Suppressor macrophage treated with lipopolysaccharide for 1 hour (primary cell): ENCODE measurements around the gene PHACTR3.

Experiments used
- DNase-seq, 3 donors: peaks; one replicate each; pipeline ENCODE4 v3.0.0-alpha.2; 2020 to 2022

Gene PHACTR3

DNA sequence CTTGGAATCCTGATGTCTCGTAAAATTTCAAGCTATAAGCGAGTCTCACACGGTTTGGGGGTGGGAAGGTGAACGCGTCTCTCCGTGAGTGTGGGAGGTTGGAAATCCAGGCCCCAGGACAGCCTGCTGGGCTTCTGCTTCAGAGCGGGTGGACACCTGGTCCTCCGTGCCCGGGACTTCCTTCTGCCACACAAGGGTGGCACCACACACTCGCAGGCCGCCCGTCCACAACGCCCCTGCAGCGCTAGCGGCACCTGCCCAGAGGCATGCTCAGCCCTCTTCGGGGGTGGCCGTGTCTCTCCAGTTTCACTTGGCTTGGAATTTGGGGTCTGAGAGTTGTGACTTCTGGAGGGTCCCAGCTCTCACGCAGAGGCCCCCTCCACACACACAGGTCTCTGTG, 151.9 kb downstream of the PHACTR3 start:
- no peak for DNase-seq

DNA sequence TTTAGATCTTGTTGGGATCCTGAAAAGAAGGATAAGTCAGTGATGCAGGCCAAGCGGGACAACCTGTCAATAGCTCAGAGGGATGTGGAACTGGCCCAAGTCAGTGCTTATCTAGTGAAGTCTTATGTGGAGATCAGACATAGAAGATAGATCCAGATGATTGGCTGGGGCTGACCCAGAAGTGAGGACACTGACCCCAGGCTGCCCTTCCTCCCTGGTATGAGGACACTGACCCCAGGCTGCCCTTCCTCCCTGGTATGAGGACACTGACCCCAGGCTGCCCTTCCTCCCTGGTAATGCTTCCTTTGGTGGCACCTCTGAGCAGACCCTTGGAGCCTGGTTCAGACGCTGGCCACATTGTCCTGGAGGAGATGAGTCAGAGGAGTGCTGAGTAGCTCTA, 159.7 kb downstream of the PHACTR3 start:
- DNase-seq = no peak

DNA sequence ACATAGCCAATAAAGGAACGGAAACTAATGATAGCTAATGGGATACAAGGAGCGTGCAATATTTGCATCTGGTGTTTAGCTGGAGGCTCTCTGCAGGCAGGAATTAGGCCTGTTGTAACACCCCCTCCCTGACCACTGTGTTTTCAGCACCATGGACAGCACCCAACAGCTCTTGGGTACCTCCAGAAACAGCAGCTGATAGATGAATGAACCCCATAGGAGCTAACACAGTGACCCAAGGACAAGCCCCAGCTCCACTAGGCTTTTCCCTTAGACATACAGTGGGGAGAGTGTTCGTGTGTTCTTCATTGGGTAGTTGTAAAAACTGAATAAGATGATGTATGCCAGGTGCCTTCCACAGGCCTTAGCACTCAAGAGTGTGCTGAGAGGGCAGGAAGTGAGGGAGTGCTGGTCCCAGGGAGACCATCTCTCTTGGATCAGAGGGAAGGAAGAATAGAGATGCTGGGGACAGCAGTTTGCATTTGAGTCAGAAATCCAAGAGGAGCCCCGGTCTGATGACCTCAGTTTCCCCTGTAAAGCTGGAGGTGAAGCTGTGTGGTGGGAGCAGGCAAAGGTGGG, 161.3 kb downstream of the PHACTR3 start:
- peak; percentile 26 to 65 (median 37) for DNase-seq

DNA sequence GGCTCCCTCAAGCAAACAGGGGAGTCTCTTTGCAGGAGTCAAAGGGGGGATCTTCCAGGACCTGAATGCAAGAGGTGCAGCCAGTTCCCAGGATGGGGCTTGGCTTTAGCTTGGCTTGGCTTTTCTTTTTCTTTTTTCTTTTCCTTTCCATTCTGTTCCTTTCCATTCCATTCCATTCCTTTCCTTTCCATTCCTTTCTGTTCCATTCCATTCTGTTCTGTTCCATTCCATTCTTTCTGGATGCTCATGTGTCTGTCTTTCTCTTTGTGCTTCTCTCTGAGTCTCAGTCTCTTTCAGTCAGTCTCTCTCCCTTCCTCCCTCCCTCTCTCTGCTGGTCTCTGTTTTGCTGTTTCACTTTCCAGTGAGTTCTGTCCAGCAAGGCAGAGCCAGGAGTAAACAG, 163.3 kb downstream of the PHACTR3 start:
- DNase-seq = no peak

DNA sequence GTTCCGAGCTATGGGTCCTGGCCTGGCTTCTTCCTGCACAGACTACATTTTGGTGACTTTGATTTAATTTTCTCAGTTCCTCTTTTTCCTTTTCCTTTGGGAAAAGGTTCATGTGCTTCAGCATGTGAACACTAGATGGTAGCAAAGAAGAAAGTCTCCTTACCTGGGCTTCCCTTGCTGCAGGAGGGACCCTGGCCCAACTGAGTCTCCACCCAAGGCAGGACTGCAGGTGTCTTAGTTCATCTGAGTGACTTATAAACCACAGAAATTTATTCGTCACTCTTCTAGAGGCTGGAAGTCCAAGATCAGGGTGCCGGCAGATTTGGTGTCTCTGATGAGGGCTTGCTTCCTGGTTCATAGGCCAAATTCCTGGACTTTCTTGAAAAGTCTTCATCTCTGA, 165.9 kb downstream of the PHACTR3 start:
- no peak for DNase-seq

DNA sequence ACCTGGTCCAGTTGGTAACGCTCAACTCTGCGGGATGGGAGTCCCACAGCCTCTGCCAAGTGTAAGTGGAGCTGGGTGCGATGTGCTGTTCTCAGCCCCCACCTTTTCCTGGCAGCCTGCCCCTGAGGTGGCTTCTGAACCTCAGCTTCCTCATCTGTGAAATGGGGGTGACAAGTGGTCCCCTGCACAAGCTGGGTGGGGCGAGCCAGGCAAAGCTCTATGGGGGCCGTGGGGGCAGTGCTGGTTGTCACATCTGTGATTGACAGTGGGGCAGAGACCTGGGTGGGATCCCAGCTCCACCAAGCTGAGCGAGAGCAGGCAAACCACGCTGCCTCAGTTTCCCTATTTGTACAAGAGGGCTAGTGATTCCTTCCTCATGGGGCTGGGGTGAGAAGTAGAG, 166.5 kb downstream of the PHACTR3 start:
- no peak for DNase-seq

DNA sequence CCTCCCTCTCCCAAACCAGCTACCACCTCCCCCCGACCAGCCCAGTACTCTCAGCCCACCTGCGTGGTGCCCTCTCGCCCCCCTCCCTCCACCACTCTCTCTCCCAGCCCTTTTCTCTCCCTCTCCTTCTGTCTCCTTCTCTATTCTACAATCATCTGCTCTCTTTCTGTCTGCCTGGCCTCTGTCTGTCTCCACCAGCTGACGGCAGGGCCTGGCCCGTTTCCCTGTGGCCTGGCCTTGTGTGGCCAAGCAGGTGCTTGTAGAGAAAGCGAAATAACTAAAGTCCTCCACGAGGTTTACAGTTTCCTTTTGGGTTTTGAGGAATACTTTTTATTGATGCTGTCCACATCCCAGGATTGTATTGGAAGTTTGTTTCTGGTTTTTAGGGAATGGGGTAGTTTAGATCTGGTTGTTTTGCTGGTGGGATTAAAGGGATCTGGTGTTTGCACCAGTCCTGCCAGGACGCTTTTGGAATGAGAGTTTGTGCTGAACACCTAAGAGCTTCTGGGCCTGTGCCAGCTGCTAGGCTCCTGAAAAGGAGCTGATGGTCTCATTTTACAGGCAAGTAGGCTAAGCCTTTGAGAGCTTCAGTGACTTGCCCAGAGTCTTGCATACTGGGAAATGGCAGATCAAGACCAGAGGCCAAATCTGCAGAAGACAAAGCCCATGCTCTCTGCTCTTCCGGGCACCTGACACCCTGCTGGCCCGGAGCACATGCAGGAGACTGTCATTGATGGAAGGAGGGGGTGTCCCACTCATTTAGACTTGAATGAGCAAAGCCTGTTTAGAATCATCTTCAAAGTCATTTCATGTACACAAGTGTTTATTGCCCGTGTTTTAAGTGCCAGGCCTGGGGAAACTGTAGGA, 167.4 kb downstream of the PHACTR3 start:
- DNase-seq = no peak

DNA sequence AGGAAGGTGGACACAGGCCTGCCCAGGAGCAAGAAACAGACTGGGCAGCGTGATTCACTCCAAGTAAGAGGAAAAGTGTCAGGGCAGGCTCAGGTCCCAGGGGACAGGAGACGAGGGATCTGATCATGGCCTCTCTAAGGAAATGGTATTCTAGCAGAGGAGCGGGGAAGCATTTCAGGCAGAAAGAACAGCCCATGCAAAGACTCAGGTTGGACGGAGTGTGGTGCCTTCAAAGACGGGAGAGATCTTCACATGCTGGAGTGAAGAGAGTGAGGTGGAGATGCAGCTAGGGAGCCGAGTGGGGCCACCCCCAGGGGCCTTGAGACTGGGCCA, 168.0 kb downstream of the PHACTR3 start:
- DNase-seq = no peak

DNA sequence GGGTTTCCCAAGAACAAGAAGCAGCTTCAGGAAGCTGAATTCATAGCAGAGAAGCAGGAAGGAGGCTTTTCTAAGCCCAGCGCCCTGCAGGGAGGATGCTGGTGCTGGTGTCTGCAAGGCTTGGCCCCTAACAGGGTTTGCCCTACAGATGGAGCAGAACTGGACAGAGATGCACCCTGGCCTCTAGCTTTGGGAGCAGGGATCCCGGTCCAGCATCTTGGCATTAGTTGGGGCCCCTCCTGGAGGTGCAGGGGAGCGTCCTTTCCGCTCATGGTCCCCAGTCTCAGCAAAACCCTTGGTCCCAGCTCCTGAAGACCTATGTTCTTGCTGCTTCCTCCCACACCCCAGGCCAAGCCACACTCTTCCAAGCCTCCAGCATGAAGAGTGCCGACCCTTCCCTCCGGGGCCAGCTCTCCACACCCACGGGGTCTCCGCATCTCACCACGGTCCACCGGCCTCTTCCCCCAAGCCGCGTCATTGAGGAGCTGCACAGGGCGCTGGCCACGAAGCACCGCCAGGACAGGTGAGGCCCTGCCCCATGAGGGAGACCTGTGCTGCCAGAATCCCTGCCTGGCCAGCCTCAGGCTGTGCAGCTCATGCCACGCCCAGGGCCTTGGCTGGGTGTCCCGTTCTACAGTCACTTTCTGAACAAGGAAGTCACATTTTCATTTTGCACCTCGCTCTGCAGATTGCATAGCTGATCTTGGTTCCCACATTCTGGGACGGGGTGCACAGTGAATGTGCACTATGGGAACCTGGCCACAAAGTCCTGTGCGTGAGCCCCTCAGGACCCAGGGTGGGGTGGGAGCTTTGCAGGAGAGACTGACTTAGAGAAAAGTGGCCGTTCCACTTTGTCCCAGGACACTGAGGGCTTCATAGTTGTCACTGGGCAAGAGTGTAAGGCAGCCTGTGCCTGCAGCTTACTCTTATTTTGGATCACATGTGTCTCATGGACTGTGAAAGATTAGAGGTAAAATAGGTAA, 168.9 kb downstream of the PHACTR3 start:
- DNase-seq = no peak

DNA sequence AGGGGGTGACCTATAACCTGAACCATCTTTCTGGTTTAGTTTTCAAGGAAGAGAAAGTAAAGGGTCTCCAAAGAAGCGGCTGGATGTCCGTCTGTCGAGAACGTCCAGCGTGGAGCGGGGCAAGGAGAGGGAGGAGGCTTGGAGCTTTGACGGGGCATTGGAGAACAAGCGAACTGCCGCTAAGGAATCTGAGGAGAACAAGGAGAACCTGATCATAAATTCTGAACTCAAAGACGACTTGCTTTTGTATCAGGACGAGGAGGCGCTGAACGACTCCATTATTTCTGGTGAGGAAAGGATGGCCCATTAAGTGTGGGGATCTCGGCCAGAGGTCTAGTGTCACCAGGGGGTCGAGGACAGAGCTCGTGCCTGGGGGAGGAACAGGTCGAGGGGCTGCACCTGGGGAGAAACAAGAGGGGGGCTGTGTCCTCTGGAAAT, 169.9 kb downstream of the PHACTR3 start:
- no peak for DNase-seq

DNA sequence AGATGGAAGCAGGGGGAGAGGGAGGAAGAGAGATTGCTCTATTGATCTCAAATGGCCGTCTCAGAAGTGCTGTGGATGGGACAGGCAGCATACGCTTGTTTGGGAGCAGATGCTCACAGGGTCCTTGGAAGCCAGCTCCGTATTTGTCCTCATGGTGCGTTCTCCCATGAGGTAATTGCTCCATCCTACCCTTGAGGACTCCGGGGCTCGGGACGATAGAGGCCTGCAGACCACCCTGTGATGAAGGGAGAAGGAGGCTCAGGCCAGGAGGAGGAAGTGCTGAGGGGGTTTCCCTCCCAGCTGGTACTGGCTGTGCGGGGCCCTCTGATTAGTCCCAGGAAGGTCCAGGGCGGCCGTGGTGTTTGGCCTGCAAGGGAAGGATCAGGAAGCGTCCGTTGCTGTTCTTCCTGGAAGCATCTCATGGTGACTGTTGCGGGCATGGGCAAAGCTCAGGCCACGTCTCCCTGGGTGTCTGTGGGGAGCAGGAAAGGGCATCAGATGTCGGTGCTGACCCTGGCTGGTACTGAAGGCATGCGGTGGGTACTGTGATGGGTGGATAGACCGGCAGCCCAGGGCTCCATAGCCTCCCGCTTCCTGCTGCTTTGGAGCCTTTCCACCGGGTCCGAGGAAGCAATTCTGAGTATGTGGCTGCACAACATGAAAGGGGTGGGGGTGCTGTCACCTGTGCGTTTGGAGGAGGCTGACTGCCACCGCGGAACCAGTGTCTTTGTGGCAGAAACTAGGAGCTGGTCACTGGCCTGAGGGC, 170.8 kb downstream of the PHACTR3 start:
- DNase-seq = peak in 1 of 3 donors; percentile 11

DNA sequence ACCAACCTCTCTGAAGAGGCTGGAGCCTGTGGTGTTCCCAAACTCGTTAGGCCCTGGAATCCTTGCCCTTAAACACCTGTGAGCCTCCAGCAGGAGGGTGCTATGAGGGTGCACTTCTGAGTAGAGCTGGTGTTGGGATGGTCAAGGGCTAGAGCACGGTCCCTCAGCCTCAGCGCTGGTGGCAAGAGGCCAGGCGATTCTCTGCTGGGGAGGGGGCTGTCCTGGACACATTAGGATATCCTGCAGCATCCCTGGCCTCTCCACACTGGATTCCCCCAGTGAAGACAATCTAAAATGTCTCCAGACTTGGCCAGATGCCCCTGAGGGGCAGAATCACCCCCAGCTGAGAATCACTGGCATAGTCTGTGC, 171.3 kb downstream of the PHACTR3 start:
- no peak for DNase-seq

DNA sequence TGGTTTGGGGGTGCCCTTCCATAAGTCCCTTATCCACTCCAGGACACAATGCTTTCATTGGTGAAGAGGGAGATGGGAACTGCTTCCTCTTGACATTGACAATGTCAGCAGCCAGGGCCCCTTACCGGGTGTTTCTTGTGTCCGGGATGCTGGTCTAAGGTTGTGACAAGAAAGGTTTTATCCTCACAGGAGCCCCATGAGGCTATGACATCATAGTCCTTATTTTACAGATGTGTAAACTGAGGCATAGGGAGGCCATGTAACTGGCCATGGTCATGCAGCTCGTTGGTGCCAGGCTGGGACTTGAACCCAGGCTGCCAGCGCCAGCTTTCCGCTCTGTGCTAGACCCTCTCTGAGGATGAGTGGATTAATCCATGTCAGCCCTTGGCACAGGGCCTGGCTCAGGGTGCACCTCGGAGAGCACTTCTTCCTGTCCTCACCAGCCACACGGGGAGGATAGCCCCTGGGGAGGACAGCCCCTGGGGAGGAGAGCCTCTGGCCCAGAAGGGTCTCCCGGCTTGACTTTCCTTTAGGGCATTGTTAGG, 171.8 kb downstream of the PHACTR3 start:
- DNase-seq = no peak

DNA sequence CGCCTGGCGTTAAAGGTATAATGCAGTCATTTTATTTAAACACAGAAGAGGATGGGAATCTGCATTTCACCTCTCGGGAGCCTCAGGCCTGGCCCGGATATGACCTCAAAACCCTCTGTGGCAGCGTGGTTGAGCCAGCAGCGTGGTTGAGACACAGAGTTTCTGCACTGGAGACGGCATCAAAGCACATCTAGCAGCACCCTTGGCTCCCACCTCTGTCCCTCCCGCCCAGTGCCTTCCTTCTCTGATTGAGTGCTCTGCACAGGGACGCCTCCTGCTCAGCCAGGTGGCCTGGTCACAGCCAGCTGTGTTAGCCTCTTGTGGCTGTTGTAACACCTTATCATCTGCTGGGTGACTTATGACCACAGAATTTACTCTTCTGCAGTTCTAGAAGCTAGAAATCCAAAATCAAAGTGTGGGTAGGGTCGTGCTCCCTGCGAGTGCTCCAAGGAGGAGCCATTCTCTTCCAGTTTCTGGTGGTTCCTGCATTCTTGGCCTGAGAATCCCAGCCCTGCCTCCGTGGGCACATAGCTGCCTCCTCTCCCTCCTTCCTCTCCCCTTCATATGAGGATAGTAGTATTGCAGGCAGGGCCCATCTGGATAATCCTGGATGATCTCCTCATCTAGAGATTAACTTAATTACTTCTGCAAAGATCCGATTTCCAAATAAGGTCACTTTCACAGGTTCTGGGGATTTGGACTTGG, 172.4 kb downstream of the PHACTR3 start:
- DNase-seq = no peak

DNA sequence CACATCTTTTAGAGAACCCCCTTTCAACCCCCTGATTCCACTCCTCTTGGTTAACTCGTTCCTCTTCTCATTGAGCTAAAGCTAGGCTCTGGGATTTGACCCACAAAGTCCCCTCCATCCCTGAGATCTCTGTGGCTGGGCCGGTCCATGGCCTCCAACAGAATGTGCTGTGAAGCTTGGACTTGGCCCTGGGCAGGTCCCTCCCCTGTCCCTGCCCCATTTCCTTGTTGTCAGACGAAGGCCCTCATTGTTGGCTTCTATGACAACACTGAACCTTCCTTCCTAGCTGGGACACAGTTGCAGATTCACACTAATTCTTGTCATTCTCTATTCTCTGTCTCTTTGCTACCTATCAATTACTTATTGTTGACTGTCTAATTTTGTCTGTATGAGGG, 173.0 kb downstream of the PHACTR3 start:
- no peak for DNase-seq

DNA sequence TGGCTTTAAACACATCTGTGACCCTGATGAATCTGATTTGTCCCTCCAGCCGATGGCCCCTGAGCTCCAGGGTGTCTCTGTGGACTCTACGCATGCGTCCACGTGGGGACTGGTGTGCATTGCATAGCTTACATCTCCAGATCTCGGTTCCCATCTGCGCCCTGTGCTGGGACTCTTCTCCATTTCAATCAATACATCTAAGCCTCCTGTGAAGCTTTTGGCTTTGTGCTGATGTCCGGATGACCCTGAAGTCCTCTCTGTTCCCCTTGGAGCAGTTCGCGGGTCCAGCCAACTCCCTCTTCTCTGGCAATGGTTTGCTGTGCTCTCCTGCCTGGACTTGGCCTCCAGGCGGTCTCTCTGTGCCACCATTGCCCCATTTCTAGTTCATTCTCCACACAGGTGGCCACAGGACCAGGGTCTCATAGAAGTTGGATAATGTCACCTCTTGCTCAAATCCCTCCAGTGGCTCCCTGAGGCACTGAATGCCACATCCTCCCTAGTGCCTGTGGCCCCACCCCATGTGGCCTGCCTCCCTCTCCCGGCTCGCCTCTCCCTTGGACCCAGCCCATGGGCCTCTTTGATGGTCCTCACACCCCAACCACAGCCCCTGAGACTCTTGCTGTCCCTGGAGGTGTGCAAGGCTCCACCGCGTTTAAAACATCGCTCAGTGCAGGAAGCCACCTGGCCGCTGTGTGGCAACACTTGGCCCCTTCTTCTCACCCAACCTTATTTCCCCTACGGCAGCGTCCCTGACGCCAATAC, 173.7 kb downstream of the PHACTR3 start:
- no peak for DNase-seq

DNA sequence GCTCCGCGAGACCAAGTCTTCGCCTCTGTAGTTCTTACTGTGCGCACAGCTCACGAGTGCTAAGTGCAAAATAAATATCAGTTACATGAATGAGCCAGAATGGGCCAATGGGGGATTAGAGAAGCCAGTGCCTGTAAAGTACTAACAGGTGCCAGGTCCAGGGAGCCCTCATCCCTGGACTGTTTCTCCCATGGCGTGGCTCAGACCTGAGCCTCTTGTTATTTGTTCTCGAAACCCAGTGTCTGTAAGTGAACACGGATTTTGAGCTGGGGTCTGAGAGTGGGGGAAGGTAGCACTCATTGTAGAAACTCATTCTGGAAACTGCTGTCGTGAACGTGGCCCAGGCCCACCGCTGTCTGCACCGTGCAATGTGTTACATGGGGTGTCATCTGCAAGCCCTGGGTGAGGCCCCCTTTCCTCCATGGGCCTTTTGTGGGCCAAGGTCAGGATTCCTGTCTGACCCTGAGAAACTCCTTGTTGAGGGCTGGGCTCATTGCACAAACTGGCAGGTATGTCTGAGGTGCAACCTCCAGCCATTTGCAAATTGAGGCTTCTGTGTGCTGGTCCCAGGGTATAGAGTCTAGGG, 174.4 kb downstream of the PHACTR3 start:
- DNase-seq = no peak

DNA sequence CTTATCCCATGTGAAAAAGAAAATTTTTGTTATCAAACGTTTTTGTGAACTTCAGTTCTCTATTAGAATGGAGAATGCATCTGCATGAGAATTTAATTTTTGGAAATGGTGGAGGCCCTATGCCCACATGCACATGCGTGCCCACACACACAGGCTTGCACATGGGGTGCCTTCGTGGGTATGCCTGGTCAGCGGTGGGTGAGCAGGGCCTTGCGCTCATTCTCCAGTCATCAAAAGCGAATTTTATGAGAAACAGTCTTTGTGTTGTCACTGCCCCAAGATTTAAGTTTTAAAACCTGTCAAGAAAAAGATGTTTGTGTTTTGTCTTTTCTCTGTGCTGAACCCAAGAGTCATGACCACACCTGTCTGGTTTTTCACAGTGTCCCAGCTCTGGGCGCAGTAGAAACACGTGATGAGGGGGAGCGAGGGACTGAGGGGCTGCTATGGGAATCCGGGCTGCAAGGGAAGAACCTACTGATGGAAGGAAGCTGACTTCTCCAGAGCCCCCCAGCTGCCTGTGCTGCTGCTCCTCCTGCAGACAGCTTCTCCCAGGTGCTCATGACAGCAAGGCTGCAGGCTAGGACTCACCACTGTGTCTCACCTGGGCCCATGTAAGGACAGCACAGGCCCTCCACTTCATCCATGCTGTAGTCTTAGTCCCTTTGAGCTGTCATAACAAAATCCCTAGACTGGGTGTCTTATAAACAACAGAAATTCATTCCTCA, 175.5 kb downstream of the PHACTR3 start:
- DNase-seq = no peak

DNA sequence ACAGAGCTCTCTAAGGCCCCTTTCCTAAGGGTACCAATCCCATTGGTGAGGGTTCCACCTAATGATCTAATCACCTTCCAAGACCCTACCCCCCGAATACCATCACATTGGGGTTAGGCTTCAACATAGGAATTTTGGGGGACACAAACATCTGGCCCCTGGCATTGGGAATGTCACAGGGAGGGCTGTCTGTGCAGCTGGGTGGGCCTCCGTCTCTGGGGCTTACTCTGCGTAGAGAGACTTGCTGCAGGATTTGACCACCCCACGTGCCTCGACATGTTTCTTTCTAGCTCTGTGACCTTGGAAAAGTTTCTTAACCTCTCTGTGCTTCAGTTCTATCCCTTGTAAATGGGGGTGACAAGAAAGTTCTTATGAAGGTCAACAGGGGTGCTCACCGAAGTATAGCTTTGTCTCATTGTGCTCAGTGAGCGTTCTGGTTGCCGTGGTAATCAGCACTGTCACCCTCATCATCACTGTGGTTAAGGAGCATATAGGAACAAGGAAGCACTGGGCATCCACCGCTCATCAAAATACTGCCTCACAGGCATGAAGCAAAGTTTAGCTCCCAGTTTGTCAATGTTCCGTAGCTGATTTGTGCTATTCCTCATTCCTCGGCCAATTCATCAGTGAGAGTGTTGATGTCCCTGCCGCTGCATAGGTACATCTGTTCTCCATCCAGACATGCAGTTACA, 176.3 kb downstream of the PHACTR3 start:
- DNase-seq = no peak
